Kasumi-1 (cell line): ENCODE data around the gene TRIO.

Source experiments
- DNase-seq, 2 experiments: peaks; one replicate each; lab custom pipeline; 2025; lab: John Stamatoyannopoulos, UW

TRIO gene

DNA sequence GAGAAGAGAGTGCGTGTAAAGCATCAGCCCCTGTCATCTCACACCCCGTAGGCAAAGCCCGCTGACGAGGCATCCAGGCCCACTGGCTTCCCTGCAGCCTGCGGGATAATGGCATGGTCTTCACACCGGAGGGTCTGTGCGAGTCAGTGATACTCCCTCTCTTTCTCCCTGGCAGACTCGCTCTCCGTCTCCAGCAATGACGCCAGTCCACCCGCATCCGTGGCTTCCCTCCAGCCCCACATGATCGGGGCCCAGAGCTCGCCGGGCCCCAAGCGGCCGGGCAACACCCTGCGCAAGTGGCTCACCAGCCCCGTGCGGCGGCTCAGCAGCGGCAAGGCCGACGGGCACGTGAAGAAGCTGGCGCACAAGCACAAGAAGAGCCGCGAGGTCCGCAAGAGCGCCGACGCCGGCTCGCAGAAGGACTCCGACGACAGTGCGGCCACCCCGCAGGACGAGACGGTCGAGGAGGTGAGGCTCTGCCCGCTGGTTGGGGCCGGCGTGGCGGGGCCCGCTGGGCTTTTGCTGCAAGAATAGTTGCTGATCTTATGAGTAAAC is 317.8 kb downstream of the TRIO start:
- no peak for DNase-seq

DNA sequence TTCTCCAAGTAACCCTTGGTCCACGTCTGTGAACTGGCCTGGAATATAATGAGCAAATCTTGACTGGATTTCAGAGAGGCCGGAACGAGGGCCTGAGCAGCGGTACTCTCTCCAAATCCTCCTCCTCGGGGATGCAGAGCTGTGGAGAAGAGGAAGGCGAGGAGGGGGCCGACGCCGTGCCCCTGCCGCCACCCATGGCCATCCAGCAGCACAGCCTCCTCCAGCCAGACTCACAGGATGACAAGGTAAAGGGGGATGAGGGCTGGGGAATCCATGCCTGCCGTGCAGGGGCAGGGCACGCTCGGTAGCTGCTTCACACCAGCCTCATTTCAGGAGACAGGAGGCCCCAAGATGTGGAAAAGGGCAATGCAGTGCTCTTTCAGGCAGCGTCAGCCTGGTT is 319.5 kb downstream of the TRIO start:
- no peak for DNase-seq

DNA sequence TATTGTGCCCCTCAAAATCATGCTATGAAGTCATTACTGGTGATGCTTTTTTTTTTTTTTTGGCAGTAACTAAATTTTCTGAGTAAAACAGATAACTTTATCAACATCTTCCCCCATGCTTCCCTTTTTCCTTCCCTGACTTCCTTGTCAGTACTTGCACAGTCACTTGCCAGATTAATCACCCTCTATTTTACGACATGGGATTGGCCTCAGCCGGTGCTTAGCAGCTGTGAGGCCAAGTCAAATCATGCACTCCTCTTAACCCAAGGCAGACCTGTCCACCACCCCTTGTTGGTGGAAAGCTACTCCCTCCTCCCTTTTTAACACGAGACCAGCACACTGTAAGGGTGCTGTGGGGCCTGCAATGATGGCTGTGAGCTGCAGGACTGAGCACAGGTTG is 320.5 kb downstream of the TRIO start:
- peak; percentile 30 to 33 for DNase-seq

DNA sequence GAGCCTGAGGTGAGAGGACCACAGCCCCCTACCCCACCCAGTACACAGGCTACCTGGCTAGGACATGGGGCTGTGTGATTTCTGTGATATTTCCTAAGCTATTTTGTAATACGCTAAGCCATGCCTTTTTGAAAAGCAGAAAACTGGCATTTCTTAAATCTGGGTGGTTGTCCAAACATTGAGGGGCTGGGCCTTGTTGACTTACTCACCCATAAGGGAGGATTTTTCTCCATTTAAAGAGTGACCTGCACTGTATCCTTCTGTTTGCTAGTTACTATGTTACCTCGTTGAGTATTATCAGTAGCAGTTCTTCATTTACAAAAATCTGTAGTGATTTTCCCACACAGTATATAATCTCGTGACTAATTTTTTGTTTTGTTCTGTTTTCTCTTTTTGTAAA is 321.0 kb downstream of the TRIO start:
- no peak for DNase-seq

DNA sequence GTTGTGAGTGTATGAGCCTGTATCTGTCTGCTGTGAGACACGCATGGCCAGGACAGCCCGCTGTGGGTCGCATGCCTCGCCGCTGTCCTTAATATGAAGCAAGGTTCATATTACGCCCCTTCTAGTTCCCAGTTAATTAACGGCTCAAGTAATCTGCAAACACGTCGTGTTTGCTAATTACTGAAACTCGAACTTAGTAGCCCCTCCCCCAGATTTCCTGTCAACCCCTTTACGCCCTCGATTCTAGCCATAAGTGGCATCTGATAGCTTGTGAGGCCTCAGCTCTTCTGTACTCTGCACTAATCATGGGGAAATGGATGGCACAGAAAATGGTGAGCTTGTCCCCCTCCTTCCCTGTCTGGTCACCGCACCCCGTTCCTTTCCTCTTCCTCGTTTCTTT is 321.5 kb downstream of the TRIO start:
- DNase-seq, result no peak

DNA sequence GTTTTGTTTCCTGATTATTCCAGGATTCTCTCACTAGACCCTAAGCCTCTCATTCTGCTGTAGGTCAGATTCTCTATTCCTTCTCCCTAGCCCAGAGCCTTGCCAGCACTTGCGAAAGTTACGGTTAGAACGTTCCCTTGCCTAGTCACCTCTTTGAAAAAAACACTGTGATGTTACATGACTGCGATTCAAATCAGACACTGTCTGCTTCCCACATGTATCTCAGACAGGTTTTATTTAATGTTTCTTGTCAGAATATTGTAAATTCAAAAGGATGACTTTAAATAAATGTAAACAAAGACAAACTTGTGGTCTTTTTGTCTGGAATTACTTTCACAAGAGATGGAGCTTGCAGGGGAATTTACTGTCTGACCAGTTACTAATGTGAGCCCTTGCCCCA is 322.0 kb downstream of the TRIO start:
- DNase-seq, result no peak

DNA sequence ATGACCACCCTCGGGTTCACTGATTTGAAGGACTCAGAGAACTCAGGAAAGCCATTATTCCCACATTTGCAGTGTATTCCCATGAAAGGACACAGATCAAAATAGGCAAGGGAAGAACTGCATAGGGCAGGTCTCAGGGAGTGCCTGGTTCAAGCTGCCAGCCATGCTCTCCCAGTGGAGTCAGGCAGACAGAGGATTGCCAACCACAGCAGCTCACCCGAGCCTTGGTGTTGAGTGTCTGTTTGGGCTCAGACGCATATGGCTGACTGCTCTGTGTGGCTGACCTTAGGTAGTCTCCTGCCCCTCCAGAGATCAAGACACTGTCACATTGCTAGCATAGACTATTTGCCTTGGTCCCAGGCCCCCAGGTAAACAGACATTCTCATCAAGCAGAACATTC is 322.6 kb downstream of the TRIO start:
- DNase-seq, result no peak

DNA sequence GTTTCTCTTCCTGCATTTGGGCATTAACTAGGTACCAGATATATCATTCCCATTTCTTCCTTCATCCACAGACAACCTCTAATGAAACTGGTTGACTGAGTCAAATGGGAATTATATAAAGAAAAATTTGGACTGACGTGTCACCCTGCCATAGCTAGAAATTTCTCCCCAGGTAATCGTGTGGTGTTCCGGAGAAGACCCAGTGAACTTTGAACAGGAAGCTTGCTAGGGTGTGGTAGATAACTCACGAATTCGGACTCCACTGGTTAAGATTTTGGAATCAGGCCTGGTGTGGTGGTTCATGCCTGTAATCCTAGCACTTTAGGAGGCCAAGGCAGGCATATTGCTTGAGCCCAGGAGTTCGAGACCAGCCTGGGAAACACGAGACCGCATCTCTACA is 324.1 kb downstream of the TRIO start:
- no peak for DNase-seq

DNA sequence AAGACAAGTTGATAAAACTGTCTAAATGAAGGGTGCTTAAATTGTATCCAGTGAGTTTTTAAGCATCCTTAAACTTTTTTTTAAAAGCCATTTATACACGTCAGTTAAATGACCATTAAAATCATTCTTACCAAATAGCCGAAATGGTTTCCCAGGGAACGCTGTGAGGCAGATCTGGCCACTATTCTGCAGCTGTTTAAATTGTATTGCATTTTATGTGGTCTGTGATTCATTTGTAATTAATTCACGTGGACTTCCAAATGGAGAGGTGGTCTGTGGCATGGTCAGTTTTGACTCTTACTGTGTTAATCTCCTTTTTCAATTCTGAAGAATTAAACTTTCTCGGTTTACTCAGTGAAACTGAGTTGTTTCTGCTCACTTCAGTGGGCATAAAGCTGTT is 324.7 kb downstream of the TRIO start:
- no peak for DNase-seq

DNA sequence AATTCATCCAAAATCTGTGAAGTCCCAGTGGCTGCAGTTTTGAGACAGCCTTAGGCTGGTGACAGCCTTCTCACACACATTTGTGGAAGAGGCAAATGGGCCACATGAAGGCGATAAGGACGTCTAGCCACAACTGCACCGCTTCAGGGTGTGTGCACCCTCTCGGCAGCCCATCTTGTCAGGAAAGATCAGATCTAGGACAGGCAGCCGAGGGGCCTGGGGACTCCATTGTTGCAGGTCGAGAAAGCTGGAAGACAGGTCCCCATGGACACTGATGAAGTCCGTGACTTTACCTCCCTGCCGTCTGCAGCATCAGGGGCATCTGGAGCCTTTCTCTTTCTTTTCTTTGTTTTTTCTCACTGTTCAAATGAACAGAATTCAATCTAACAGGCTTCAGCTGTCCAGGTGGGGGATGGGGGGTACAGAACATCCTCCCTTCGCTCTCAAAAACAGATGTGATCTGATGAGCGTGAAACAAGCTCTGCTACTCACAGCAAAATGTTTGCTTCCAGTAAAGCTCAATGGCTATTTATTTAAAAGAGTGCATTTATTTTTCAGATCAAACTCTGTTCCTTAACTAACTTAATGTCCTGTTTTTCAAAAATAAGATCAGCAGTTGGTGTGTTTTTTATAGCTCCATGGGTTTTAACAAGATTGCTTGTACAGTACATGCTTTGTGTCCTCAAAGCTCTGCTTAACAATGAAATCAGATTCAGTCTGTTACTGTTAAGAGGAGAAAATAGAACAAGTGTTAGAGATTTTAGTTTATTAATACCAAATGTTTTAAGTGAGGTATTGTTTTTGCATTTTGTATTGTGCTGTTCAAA is 326.6 kb downstream of the TRIO start:
- no peak for DNase-seq

DNA sequence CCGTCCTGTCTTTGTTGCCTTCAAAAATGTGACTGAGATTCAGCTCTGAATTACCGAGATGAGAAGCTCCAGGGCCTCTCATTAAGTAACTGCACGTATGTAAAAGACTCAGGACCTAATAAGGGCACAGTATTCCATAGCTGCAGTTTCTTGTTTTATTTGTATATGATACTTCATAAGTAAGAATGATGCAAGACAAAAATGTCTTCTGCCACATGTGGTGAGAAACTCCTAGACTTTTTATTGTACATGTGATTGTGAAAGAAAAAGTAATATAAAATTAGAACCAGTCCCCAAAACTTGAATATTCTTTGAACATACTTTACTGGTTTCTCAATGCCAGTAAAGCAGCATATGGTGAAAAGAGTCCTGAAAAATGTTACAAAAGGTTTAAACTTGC is 328.4 kb downstream of the TRIO start:
- no peak for DNase-seq

DNA sequence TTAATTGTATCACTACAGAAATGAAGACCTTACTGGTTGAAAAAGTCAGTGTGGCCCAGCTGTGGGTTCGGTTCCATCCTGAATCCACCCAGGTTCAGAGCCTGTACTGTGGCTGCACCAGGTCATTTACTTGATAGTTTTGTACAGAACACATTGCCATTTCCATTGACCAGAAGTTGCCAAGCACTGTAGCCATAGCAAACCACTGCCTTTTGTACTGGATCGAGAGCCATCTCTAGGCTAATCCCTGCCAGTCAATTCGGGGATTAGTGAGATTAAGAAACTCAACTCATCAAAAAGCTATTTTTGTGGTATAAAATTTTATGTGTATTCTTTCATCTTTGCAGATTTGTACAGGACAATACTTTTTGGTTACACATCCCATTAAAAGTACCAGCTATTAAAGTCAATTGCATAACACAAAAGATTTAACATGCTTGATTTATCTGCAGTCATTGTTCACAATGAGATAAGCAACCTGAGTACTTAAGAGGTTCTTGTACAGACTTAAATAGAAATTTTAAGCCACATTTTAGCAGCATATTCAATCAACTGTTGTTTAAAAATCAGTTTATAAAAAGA is 329.9 kb downstream of the TRIO start:
- no peak for DNase-seq

DNA sequence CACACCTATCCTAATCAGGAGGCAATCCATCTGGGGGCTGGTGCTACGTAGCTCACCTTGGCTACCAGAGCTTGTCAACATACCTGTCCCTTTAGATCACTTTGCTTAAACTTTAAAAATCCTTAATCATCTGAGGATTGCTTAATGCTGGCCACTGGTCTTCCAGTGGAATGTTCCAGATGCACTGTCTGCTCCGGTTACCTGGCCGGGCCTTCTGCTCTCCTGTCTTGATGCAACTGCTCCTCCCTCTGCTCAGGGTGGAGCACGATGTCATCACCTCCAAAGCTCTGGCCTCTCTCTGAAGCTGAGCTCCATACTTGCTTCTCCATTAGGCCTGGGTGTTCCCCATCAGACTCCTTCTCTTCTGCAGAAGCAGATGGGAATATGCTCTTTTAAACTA is 331.9 kb downstream of the TRIO start:
- DNase-seq, result no peak

DNA sequence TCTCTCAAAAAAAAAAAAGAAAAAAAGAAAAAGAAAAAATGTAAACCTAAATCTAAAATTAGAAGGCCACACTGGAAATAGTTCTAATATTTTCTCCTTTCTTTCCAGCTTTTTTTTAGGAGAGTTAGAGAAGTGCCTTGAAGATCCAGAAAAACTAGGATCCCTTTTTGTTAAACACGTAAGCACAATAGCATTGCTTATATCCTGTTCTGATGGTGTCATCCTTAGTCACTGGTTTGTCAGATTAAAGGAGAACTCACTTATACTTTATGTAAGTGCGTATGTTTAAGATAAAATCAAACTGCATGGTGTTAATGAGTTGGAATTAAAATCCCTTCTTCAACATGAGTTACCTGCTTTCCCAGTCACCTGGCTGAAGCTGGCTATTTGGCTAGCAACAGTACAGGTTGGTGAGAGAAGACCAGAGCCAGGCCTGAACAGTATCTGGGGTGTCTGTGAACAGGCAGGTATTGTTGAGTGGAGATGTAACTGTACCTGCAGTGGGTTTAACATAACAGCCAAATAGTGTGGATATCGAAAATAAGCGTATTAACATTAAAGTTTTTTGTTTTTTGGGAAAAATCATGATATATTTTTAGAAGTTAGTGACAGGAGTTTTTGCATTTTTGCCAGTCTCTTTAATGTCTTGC is 333.8 kb downstream of the TRIO start:
- DNase-seq, result no peak

DNA sequence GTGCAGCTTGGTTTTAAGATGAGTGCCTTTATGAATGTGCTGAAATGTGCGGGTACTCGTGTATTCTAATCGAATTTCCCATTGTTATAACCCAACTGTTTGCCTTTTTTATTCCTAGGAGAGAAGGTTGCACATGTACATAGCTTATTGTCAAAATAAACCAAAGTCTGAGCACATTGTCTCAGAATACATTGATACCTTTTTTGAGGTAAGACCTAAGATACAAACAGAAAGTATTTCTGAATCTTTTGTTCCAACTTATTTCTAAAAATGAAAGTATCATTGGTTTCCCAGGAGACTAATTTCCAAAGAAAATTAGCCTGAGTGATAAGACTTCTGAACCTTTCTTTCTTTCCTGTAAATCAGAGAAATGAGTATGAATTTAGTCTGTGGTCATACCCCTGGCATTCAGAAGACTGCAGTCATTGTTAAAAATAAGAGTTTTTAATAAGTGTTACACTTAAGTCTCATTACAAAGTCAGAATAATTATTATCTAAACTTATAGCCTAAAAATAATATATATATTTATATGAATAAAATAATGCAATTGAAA is 336.1 kb downstream of the TRIO start:
- no peak for DNase-seq

DNA sequence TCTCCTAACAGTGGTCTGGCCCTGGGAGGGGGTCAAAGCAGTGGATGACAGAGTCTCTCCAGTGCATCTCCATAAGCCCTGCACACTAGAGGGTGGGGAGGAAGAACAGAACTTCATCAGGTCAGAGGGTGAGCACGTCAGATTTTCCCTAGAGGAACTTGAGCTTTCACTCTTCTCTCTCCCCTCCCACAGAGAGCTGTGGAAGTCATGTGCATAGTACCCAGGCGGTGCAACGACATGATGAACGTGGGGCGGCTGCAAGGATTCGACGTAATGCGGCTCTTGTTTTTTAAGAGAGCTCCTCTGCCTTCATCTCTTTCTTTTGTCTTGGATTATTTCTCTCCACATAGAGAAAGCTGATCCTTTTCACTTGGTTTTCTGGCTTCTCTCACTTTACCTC is 338.2 kb downstream of the TRIO start:
- DNase-seq, result no peak

DNA sequence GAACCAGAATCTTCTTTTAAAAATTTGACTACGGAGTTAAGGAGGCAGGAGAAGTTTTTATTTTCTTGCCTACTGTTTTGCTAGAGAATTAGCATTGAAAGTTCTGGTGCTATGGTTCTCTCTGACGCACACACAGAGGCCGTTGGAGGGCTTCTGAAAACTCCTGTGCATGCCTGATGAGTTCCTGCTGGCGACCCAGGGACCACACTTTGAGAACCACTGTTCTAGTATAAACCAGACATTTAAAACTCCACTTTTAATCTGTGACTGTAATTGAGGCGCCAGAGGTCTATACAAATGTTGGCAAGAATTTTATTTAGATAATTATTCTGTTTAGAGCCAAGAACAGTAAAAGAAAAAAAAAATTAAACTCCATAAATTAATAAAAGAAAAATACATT is 338.9 kb downstream of the TRIO start:
- no peak for DNase-seq

DNA sequence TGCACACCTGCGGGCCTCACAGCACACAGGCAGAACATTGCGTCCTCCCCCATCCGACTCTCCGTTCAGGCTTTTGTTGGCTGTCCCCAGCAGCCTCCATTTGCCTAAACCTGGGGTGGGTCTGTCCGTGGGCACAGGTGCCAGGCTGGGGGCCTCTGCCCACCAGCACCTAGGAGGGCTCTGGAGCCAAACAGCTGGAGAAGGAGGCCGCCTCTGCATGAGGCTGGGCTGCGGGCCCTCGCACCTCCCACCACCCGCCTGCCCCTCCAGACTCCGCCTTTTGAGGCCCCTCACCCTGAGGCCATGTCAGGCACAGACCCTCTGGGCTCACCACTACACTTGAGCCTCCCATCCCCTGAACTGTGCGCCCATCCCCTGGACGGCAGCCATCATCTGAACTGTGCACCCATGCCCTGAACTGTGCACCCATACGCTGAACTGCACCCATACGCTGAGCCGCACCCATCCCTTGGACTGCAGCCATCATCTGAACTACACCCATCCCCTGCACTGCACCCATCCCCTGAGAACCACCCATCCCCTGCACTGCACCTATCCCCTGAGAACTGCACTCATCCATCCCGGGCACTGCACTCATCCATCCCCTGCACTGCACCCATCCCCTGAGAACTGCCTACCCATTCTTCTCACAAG is 340.5 kb downstream of the TRIO start:
- DNase-seq, result no peak

DNA sequence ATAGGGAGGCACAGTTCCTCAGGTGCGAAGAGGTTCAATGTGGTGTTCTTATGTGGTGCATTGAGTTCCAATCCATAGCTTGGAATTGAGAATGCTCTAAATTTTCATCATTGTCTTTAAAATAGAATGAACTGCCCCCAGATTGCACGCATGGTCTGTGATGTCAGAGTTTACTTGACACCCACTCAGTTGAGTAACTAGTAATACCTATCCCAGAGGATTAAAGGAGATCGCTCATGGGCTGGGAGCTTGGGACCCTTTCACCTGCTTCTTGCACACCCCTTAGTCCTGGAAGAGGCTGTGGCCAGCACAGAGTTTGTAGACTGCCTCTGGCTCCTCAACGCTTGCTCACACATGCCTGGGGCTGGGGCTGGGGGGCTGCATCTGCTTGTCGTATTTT is 343.3 kb downstream of the TRIO start:
- DNase-seq, result no peak

DNA sequence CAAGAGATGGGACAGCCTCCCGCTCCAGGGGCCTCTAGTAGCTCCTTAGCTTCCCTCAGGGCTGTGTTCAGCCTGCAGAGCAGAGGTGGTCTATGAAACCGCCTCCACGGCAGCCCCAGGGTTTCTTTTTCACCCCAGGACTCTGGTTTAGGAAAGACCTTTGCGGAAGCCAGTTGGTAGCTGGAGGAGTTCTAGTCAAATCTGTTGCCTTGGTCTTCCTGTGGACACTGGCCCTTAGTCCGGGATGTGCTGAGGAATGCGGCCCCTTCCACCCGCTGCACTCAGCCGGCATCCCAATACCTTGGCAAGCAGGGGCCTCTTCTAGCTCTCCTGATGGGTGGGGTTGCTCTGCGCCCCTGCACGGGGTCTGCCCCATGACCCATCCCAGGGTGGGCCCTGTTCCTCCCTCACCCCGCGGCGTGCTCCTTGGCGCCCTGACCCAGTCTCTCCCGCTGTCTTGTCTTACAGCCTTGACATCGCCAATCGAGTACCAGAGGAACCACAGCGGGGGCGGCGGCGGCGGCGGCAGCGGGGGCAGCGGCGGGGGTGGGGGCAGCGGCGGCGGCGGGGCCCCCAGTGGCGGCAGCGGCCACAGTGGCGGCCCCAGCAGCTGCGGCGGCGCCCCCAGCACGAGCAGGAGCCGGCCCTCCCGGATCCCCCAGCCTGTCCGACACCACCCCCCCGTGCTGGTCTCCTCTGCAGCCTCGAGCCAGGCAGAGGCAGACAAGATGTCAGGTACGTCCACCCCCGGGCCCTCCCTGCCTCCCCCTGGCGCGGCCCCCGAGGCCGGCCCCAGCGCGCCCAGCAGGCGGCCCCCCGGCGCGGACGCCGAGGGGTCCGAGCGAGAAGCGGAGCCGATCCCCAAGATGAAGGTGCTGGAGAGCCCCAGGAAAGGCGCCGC is 344.1 kb downstream of the TRIO start:
- DNase-seq, result no peak

DNA sequence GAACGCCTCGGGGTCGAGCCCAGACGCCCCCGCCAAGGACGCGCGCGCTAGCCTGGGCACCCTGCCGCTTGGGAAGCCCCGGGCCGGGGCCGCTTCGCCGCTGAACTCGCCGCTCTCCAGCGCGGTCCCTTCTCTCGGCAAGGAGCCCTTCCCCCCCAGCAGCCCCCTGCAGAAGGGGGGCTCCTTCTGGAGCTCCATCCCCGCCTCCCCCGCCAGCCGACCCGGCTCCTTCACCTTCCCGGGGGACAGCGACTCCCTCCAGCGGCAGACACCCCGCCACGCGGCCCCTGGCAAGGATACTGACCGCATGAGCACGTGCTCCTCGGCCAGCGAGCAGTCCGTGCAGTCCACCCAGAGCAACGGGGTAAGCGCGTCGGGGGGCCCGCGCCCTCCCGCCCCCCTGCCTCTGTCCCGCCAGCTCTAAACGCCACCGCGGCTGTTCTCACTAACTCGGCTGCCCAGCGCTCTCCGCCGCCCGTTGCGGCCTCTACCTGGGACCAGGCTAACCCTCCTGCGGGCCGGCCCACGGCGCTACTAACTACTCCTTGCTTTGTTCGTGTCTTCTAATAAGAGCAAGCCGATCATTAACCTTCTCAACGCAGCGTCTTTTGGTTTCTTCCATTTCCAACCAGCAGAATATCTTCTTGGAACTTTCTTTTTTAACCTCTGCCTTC is 344.9 kb downstream of the TRIO start:
- DNase-seq, result no peak
